ENCODE data around the gene LAMB4.

LAMB4 gene

GRCh38 chr7:108077709-108078108, 52.5 kb downstream of the LAMB4 start:
- DNase-seq = no peak

DNA sequence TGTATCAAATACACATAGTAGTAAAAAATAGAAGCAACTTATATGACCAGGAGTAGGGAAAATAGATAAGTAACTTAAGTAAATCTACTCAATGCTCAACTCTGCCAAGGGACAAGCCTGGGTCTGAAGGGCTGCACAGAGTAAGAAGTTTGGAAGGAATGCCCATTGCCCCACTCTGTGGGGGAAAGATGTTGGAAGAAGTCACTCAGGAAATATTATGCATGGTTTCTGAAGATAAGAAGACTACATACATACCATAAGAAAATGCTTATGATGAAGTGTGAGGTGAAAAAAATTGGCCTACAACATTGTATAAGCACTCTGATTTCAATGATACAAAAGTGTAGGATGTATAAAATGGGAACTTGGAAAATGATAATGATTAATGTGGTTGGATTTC, 54.0 kb downstream of the LAMB4 start:
- no peak for DNase-seq

GRCh38 chr7:108073305-108074070, 56.7 kb downstream of the LAMB4 start:
- DNase-seq = no peak

GRCh38 chr7:108072739-108073138, 57.4 kb downstream of the LAMB4 start:
- no peak for DNase-seq

DNA sequence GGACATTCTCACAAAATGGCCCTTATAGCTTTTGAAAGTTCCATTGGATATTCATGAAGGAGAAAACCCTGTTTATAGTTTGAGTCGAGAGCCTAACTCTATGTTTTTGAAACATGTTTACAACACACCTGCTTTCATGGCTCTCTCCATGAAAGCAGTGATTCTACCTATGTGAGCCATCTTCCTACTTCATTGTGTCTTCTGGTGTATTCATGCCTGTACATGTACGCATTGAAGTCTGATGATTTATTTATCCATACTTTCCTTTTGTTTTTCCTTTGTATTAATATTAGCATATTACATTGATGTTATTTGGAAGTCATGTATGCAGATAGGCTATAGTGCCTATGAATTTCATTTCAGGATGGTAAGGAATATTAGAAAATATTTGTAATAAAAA, 58.0 kb downstream of the LAMB4 start:
- no peak for DNase-seq

- DNase-seq = no peak
Measured at GRCh38 chr7:108071551-108071950, 58.6 kb downstream of the LAMB4 start.

- no peak for DNase-seq
Measured at GRCh38 chr7:108069646-108070045, 60.5 kb downstream of the LAMB4 start.

DNA sequence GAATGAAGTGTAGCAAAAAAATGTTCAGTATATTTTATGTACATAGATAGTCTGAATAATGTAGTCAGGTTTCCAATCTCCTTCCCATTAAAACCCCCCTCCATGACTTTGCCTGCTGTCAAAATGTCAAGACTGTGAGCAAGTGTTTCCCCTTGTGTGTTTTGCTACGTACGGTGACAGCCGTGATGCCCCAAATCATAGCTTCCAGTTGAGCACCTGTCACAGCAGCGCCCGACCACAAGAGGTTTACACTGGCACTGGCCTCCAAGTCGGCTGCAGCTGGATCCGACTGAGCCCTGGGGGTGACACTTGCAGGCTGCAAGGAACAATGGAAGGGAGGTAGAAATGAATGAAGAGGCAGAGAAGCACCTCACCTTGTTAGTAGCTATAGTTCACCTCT, 62.3 kb downstream of the LAMB4 start:
- no peak for DNase-seq

DNA sequence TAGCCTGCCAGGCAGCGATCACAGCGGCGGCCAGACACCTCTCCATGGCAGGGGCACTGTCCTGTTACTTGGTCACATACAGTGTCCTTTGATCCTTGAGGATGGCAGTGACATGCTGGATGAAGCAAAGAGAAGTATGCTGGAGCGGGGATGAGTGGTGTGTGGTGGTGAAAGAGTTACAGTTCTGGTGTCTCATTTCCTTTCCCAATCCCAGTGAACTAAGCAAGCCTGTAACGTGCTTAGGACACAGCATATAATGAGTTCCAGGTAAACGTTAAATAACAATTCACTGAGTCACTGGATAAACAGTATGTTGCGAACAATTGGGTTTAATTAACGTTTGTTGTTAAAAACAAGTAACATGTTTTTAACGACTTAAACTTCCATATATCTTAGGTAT, 63.7 kb downstream of the LAMB4 start:
- DNase-seq = no peak

- DNase-seq = peak; percentile 2
Measured at GRCh38 chr7:108063520-108063933, 66.6 kb downstream of the LAMB4 start.

DNA sequence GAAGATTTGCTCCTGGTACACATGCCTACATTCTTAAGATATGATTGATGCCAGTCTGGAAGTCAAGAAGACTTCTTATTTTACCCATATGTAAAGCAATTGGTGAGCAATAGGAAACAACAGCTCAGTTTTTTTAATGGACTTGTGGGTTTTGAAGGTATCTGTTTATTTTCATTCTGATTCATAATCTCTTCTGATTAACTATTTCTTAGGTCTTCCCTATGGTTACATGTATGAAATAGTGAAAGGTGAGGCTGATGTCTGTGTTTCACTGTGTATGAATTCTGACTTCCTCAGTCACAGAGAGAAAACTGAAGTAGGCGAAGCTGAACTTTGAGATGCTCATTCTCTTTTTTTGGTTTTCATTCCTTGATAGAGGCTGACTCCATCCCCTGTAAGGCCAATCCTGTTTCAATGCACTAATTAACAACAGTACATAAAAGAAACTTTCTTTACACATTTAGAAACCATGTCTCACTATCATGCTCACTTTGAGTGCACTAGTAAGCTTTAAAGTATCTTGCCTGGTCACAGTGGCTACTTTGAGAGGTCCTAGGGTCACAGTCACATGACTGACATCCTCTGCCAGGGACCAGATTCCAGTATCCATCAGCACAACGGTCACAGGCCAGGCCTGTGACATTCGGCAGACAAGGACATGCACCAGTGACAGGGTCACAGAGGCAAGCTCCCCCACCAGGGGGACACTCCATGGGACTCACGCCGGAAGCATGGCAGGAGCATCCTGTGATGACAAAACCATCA, 67.7 kb downstream of the LAMB4 start:
- DNase-seq = peak; percentile 7

DNA sequence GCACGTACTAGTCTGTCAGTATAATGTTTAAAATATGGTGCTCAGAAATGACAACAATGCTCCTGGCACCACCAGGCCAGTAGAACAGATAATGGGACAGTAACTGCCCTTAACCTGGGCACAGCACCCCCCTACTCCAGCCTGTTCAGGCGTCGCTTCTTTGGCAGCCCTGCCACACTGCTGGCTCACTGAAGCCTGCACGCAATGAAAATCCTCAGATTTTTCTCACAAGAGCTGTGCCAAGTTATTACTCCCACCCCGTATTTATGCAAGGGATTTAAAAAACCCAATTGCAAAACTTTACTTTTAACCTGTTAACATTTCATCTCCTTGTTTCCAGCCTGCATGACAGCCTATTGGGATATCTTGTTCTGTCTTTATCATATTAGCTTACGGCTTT, 70.6 kb downstream of the LAMB4 start:
- DNase-seq = no peak

GRCh38 chr7:108057951-108058481, 72.1 kb downstream of the LAMB4 start:
- DNase-seq = no peak

DNA sequence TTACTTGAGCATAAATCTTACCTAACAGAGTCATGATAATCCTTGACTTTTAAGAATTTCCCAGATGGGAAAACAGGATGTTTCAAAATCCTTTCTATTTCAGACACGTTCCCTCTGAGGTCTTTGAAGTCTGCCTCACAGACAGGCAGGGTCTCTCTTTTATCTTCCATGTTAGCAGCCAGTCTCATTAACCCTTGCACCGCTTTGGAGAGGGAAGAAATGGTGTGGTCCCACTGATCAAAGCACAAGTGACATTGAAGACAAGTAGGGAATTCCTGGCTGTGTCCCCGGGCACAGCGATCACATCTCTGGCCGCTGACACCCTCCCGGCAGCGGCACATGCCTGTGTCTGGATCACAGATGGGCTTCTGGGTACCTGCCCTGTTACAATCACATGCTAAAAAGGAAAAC, 74.5 kb downstream of the LAMB4 start:
- no peak for DNase-seq

GRCh38 chr7:108054537-108054936, 75.6 kb downstream of the LAMB4 start:
- DNase-seq = no peak

- no peak for DNase-seq
Measured at GRCh38 chr7:108053250-108053649, 76.9 kb downstream of the LAMB4 start.

- no peak for DNase-seq
Measured at GRCh38 chr7:108051454-108051853, 78.7 kb downstream of the LAMB4 start.

- DNase-seq = no peak
Measured at GRCh38 chr7:108049962-108050361, 80.2 kb downstream of the LAMB4 start.

GRCh38 chr7:108048422-108048821, 81.7 kb downstream of the LAMB4 start:
- no peak for DNase-seq

DNA sequence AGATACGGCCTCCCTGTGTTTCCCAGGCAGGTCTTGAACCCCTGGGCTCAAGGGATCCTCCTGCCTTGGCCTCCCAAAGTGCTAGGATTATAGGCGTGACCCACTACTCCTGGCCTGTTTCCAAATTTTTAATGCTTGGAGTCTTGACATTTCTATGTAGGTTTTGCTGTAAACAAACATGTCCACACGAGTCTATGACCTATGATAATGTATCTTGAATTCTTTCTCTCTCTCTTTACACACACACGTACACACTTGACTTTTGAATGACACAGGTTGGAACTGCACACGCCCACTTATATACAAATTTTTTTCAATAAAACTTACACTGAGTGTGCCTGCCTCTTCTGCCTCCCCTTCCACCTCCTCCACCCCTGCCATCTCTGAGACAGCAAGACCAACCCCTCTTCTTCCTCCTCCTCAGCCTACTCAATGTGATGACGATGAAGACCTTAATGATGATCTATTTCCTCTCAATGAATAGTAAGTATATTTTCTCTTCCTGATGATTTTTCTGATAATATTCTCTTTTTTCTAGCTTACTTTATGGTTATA, 83.1 kb downstream of the LAMB4 start:
- DNase-seq = no peak

DNA sequence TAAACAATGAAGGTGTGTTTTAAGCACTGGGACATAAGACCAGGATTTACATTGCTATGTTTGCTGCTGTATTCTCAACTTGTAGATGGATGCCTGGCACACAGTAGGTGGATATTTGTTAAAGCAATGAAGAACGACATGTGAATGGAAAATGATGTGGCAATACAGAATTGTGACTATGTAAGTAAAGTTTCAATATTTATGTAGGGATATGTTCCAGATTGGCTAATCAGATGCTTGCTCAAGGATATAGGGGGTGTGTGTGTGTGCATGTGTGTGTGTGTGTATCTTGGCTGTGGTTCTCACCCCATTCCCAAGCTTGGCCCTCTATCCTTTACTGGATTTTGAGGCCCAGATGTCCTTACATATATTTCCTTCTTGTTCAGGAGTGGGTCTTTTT, 84.5 kb downstream of the LAMB4 start:
- DNase-seq = no peak

GRCh38 chr7:108045154-108045553, 85.0 kb downstream of the LAMB4 start:
- no peak for DNase-seq

GRCh38 chr7:108044345-108044744, 85.8 kb downstream of the LAMB4 start:
- DNase-seq = no peak

GRCh38 chr7:108038986-108039385, 91.2 kb downstream of the LAMB4 start:
- DNase-seq = no peak
